ENCODE data around the gene FAM9C. TPM values are rescaled to one million over a fixed set of nuclear protein-coding genes. Genes with fewer than 3 reads are reported as not detected.
"Not testable (repeated sequence)": the region's sequence is repeated elsewhere in the genome, so short reads cannot be mapped to it uniquely, and the experiment has no call there.

Gene FAM9C
- total RNA-seq, 1 donor from 2014 or later = 0.16 TPM

- Histone ChIP-seq H3K4me3 (ENCODE audit: insufficient read depth, low read depth, low read length) (no peak overlapping the region), H3K36me3 (ENCODE audit: insufficient read depth, low read length) (no peaks in the 10 kb centered on the region), H3K27ac (ENCODE audit: low read depth, low read length) (no peak overlapping the region), H3K4me2 (ENCODE audit: low read length) (no peak overlapping the region), H3K79me2 (ENCODE audit: insufficient read depth, low read length) (no peaks in the 10 kb centered on the region), H4K20me1 (ENCODE audit: insufficient read depth, low read length) (no peaks in the 10 kb centered on the region), H3K4me1 (ENCODE audit: insufficient read depth, low read length) (no peaks in the 10 kb centered on the region), H3K27me3 (ENCODE audit: insufficient read depth, low read length) (no peaks in the 10 kb centered on the region), H3K9ac (ENCODE audit: low read length) (no peak overlapping the region), H3K9me3 (ENCODE audit: insufficient read depth, low read depth, low read length) (no peaks in the 10 kb centered on the region), H2AFZ (ENCODE audit: low read depth, low read length) (no peak overlapping the region)
- peaks cover 16% of the 10 kb centered on the region for H3K9me3 Mint-ChIP-seq (ENCODE audit: unreplicated experiment)
- TF ChIP-seq CTCF (IDR thresholded peaks at IDR 0.05; ENCODE audit: insufficient read depth, low read depth, low read length) = no peak
- no peak for TF ChIP-seq EZH2 (IDR thresholded peaks at IDR 0.05; ENCODE audit: insufficient read depth, low read length)
- no peak overlapping the region for H3K27ac Mint-ChIP-seq (ENCODE audit: unreplicated experiment)
- no peaks in the 10 kb centered on the region for H3K27me3 Mint-ChIP-seq (ENCODE audit: low read depth, unreplicated experiment)
- H3K36me3 Mint-ChIP-seq (ENCODE audit: low read depth, unreplicated experiment) = no peaks in the 10 kb centered on the region
- no peak overlapping the region for H3K4me3 Mint-ChIP-seq (ENCODE audit: unreplicated experiment)
- DNase-seq (ENCODE audit: low read depth) = no peak
- FAIRE-seq = peak; percentile 87
- H3K4me1 Mint-ChIP-seq (ENCODE audit: low read depth, unreplicated experiment) = no peaks in the 10 kb centered on the region
Observed at GRCh38 chrX:13066391-13066790, 22.0 kb upstream of the FAM9C start.

- H3K27me3 ChIP-seq (ENCODE audit: insufficient read depth, low read length) = no peaks in the 10 kb centered on the region
- H2AFZ ChIP-seq (ENCODE audit: low read depth, low read length) = no peak overlapping the region
- H3K9me3 ChIP-seq (ENCODE audit: insufficient read depth, low read depth, low read length) = no peaks in the 10 kb centered on the region
- TF ChIP-seq CTCF (IDR thresholded peaks at IDR 0.05; ENCODE audit: insufficient read depth, low read depth, low read length) (no peak), EZH2 (IDR thresholded peaks at IDR 0.05; ENCODE audit: insufficient read depth, low read length) (no peak)
- peak; percentile 77 for DNase-seq (ENCODE audit: low read depth)
- Mint-ChIP-seq H3K36me3 (ENCODE audit: low read depth, unreplicated experiment) (no peaks in the 10 kb centered on the region), H3K4me1 (ENCODE audit: low read depth, unreplicated experiment) (peaks cover 3% of the 10 kb centered on the region), H3K27ac (ENCODE audit: unreplicated experiment) (peak overlapping the region; percentile 62), H3K27me3 (ENCODE audit: low read depth, unreplicated experiment) (no peaks in the 10 kb centered on the region), H3K9me3 (ENCODE audit: unreplicated experiment) (peaks cover 22% of the 10 kb centered on the region), H3K4me3 (ENCODE audit: unreplicated experiment) (no peak overlapping the region)
- no peaks in the 10 kb centered on the region for H3K79me2 ChIP-seq (ENCODE audit: insufficient read depth, low read length)
- no peak overlapping the region for H3K4me3 ChIP-seq (ENCODE audit: insufficient read depth, low read depth, low read length)
- H4K20me1 ChIP-seq (ENCODE audit: insufficient read depth, low read length) = no peaks in the 10 kb centered on the region
- H3K4me2 ChIP-seq (ENCODE audit: low read length) = no peak overlapping the region
- peak; percentile 98 for FAIRE-seq
- peaks cover 3% of the 10 kb centered on the region for H3K4me1 ChIP-seq (ENCODE audit: insufficient read depth, low read length)
- no peak overlapping the region for H3K9ac ChIP-seq (ENCODE audit: low read length)
- no peak overlapping the region for H3K27ac ChIP-seq (ENCODE audit: low read depth, low read length)
- H3K36me3 ChIP-seq (ENCODE audit: insufficient read depth, low read length) = no peaks in the 10 kb centered on the region
Observed at GRCh38 chrX:13064599-13065143, 20.3 kb upstream of the FAM9C start.

GRCh38 chrX:13063124-13063523 lies 18.7 kb upstream of the FAM9C start:
- not testable (repeated sequence) for H3K27ac ChIP-seq (ENCODE audit: low read depth, low read length); FAIRE-seq; DNase-seq (ENCODE audit: low read depth); H3K36me3 Mint-ChIP-seq (ENCODE audit: low read depth, unreplicated experiment); H3K36me3 ChIP-seq (ENCODE audit: insufficient read depth, low read length); H3K4me1 Mint-ChIP-seq (ENCODE audit: low read depth, unreplicated experiment); H3K79me2 ChIP-seq (ENCODE audit: insufficient read depth, low read length); H3K4me3 Mint-ChIP-seq (ENCODE audit: unreplicated experiment); H2AFZ ChIP-seq (ENCODE audit: low read depth, low read length); H3K9ac ChIP-seq (ENCODE audit: low read length); H3K9me3 ChIP-seq (ENCODE audit: insufficient read depth, low read depth, low read length); H3K27me3 Mint-ChIP-seq (ENCODE audit: low read depth, unreplicated experiment); H4K20me1 ChIP-seq (ENCODE audit: insufficient read depth, low read length); H3K4me3 ChIP-seq (ENCODE audit: insufficient read depth, low read depth, low read length); H3K4me2 ChIP-seq (ENCODE audit: low read length); H3K4me1 ChIP-seq (ENCODE audit: insufficient read depth, low read length); H3K27me3 ChIP-seq (ENCODE audit: insufficient read depth, low read length); H3K27ac Mint-ChIP-seq (ENCODE audit: unreplicated experiment)
- H3K9me3 Mint-ChIP-seq (ENCODE audit: unreplicated experiment) = peaks cover 20% of the 10 kb centered on the region

GRCh38 chrX:13062331-13062730 lies 17.9 kb upstream of the FAM9C start:
- not testable (repeated sequence) for H3K27ac Mint-ChIP-seq (ENCODE audit: unreplicated experiment); H3K9ac ChIP-seq (ENCODE audit: low read length); H3K27me3 Mint-ChIP-seq (ENCODE audit: low read depth, unreplicated experiment); H3K4me2 ChIP-seq (ENCODE audit: low read length); H3K9me3 ChIP-seq (ENCODE audit: insufficient read depth, low read depth, low read length); H3K4me3 Mint-ChIP-seq (ENCODE audit: unreplicated experiment); H3K4me1 Mint-ChIP-seq (ENCODE audit: low read depth, unreplicated experiment); H3K36me3 Mint-ChIP-seq (ENCODE audit: low read depth, unreplicated experiment); H4K20me1 ChIP-seq (ENCODE audit: insufficient read depth, low read length); H3K36me3 ChIP-seq (ENCODE audit: insufficient read depth, low read length); H3K79me2 ChIP-seq (ENCODE audit: insufficient read depth, low read length); H3K4me1 ChIP-seq (ENCODE audit: insufficient read depth, low read length); DNase-seq (ENCODE audit: low read depth); H3K4me3 ChIP-seq (ENCODE audit: insufficient read depth, low read depth, low read length); H3K27ac ChIP-seq (ENCODE audit: low read depth, low read length); H2AFZ ChIP-seq (ENCODE audit: low read depth, low read length); FAIRE-seq; H3K27me3 ChIP-seq (ENCODE audit: insufficient read depth, low read length)
- H3K9me3 Mint-ChIP-seq (ENCODE audit: unreplicated experiment) = peaks cover 20% of the 10 kb centered on the region

GRCh38 chrX:13061215-13061708 lies 16.8 kb upstream of the FAM9C start:
- H3K9ac ChIP-seq (ENCODE audit: low read length); H3K36me3 ChIP-seq (ENCODE audit: insufficient read depth, low read length); H3K79me2 ChIP-seq (ENCODE audit: insufficient read depth, low read length); DNase-seq (ENCODE audit: low read depth); H2AFZ ChIP-seq (ENCODE audit: low read depth, low read length); H3K27me3 ChIP-seq (ENCODE audit: insufficient read depth, low read length); H3K4me2 ChIP-seq (ENCODE audit: low read length); H3K4me3 ChIP-seq (ENCODE audit: insufficient read depth, low read depth, low read length); H3K4me1 ChIP-seq (ENCODE audit: insufficient read depth, low read length); H3K27ac Mint-ChIP-seq (ENCODE audit: unreplicated experiment); H3K27me3 Mint-ChIP-seq (ENCODE audit: low read depth, unreplicated experiment); H4K20me1 ChIP-seq (ENCODE audit: insufficient read depth, low read length); H3K4me1 Mint-ChIP-seq (ENCODE audit: low read depth, unreplicated experiment); FAIRE-seq; H3K27ac ChIP-seq (ENCODE audit: low read depth, low read length); H3K4me3 Mint-ChIP-seq (ENCODE audit: unreplicated experiment); H3K9me3 ChIP-seq (ENCODE audit: insufficient read depth, low read depth, low read length); H3K36me3 Mint-ChIP-seq (ENCODE audit: low read depth, unreplicated experiment): not testable (repeated sequence)
- H3K9me3 Mint-ChIP-seq (ENCODE audit: unreplicated experiment) = peaks cover 15% of the 10 kb centered on the region

Data from astrocyte (in vitro differentiated cells and primary cell).